ENCODE results near the gene IFNE.

The IFNE gene, protein sequence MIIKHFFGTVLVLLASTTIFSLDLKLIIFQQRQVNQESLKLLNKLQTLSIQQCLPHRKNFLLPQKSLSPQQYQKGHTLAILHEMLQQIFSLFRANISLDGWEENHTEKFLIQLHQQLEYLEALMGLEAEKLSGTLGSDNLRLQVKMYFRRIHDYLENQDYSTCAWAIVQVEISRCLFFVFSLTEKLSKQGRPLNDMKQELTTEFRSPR

DNA sequence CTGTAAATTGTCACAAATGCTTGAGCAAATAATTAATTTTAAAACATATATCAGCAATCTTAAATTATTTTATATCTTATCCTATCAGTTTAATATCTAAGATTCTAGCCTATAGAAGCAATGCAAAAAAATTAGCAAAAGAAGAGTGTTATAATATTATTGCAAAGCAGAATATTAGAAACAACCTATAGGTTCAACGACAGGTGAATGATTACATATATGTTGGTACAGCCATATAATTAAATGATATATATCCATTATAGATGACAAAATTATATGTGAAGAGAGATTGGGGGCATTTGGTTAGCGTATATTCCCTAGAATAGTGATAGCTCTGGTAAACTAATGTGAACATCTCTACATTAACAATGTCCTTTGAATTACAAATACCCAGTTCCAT, at the start of gene IFNE:
Gene IFNE, minus strand, starts transcription at position 101 of the 400 bp plus-strand sequence. CDS start 619 bp downstream, outside the sequence.
- no peak for DNase-seq

DNA sequence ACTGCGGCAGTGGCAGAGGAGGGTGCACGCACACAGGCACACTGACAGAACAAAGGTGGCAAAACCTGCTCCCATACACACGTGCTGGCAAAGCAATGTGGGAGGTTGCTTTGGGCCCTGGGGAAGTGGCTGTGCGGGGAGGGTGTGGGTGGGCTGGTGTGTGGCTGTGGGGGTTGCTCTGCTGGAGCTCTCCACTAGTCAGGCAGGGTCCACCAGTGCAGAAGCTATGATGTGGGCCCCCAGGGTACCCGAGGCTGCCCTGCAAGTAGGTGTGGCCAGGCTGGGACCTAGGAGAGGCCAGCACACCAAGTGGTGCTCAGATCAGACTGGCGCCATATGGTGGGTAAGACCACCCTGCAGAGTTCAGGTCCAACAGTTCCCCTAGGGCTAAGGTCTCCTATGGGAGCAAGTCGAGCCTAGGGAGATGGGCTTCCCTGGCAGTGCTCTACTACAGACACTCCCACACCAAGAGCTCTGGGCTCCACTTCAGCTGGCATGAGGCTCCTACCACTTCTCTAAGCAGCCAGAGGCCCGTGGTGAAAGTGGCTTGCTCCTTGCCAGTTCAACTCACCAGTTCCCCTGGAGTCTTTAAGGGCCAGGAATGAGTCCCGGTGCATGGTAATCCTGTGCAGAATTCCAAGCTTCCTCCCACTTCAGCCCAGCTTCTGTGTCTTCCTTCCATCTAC, 46.2 kb upstream of the IFNE start:
- DNase-seq = no peak

DNA sequence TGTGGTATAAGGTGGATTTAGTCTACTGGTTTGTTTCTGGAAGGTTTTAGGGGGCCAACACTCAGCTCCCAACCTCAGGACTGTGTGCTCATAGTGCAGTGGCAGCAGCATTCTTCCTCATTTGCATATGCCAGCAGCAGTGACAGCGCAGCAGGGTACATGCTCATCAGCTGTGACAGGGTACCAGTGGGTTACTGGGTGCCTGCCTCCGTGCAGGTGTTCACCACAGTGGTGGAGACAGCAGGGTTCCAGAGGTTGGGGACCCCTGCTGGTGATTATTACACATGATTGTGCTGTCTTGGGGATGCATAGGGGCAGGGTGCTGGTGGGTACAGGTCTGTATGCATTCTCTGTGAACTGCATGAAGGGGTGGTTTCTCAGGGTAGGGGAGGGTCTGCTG, 45.5 kb upstream of the IFNE start:
- DNase-seq = no peak

DNA sequence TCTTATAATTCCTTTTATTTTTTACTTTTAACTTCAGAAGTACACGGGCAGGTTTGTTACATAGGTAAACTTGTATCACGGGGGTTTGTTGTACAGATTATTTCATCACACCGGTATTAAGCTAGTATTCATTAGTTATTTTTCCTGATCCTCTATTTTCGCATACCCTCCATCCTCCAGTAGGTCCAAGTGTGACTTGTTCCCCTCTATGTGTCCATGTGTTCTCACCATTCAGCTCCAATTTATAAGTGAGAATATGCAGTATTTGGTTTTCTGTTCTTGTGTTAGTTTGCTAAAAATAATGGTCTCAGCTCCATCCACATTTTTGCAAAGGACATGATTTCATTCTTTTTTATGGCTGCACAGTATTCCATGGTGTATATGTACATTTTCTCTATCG, 43.1 kb upstream of the IFNE start:
- DNase-seq = no peak

DNA sequence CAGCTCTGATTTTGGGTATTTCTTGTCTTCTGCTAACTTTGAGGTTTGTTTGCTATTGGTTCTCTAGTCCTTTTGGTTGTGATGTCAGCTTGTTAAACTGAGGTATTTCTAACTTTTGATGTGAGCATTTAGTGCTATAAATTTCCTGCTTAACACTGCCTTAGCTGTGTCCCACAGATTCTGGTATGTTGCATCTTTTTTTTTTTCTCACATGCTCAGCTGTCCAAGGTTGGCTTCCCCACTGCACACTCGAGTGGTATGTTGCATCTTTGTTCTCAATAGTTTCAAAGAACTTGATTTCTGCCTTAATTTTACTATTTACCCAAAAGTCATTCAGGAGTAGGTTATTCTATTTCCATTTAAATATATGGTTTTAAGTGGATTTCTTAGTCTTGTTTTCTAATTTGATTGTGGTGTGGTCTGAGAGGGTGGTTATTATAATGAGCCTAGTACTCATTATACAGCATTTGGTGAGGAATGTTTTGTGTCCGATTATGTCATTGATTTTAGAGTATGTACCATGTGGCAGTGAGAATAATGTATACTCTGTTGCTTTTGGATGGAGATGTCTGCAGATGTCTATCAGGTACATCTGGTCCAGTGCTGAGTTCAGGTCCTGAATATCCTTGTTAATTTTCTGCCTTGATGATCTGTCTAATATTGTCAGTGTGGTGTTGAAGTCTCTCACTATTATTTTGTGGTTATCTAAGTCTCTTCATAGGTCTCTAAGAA, 42.2 kb upstream of the IFNE start:
- DNase-seq = no peak

DNA sequence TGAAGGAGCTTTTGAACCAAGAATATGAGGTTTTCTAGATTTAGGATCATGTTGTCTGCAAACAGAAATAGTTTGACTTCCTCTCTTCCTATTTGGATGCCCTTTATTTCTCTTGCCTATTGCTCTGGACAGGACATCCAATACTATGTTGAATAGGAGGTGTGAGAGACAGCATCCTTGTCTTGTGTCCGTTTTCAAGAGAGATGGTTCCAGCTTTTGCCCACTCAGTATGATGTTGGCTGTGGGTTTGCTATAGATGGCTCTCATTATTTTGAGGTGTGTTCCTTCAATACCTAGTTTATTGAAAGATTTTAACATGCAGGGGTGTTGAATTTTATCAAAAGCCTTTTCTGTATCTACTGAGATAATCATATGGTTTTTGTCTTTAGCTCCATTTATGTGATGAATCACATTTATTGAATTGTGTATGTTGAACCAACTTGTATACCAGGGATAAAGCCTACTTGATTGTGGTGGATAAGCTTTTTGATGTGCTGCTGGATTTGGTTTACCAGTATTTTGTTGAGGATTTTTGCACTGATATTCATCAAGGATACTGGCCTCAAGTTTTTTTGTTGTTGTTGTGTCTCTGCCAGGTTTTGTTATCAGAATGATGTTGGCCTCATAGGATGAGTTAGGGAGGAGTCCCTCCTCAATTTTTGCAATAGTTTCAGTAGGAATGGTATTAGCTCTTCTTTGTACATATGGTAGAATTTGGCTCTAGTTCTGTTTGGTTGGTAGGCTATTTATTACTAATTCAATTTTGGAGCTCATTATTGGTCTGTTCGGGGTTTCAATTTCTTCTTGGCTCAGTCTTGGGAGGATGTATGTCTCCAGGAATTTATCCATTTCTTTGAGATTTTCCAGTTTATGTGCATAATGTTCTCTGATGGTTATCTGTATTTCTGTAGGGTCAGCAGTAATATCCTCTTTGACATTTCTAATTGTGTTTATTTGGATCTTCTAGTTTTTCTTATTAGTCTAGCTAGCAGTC, 41.2 kb upstream of the IFNE start:
- DNase-seq = no peak

DNA sequence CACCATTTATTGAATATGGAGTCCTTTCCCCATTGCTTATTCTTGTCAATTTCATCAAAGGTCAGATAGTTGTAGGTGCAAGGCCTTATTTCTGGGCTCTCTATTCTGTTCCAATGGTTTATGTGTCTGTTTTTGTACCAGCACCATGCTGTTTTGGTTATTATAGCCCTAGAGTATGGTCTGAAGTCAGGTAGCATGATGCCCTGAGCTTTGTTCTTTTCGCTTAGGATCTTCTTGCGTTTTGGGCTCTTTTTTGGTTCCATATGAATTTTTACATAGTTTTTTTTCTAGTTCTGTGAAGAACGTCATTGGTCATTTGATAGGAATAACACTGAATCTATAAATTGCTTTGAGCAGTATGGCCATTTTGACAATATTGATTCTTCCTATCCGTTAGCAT, 40.2 kb upstream of the IFNE start:
- DNase-seq = no peak

DNA sequence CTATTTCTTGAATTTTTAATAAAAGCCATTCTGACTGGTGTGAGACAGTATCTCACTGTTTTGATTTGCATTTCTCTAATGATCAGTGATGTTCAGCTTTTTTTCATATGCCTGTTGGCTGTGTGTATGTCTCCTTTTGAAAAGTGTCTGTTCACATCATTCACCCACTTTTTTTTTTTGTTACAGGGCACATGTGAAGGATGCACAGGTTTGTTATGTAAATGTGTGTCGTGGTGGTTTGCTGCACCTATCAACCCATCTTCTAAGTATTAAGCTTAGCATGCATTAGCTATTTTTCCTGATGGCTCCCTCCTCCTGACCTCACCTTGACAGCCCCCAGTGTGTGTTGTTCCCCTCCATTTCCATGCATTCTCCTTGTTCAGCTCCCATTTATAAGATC, 39.3 kb upstream of the IFNE start:
- DNase-seq = no peak

DNA sequence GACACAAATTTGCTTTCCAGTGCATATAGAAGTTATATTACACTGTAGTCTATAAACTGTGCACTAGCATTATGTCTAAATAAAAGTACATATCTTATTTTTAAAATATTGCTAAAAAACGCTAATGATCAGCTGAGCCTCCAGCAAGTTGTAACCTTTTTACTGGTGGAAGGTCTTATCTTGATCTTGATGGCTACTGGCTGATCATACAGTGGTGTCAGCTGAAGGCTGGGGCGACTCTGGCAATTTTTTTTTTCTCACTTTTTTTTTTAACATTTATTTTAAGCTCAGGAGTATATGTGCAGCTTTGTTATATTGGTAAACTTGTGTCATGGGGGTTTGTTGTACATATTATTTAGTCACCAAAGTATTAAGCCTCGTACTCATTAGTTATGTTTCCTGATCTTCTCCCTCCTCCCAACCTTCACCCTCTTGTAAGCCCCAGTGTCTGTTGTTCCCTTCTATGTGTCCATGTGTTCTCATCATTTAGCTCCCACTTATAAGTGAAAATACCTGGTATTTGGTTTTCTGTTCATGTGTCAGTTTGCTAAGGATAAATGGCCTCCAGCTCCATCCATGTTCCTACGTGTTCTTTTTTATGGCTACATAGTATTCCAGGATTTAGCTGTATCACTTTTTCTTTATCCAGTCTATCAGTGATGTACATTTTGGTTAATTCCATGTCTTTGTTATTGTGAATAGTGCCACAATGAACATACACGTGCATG, 38.6 kb upstream of the IFNE start:
- no peak for DNase-seq

DNA sequence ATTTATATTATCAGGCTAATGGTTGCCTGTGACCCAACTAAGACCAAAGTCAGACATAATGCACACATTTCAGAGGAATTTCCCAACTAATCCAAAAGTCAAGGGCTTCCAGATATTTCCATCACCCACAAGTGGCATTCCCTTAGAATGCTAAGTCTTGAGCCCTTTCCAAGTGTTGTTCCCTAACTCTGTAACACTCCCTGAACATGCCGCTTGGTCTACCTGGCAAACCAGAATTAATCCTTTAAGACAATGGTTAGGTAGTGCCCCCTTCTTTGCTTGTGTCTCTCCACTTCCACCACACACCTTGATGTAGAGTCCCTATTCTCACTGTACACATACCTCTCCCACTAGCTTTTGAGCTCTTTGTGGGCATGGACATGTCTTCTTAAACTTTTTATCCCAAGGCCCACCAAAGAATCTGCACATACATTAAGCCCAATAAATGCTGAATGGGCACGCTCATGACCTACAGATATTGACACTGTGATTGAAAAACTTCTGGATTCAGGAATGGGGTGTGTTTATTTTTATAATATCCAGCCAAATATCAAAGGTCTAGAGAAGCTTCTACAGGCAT, 37.8 kb upstream of the IFNE start:
- no peak for DNase-seq

DNA sequence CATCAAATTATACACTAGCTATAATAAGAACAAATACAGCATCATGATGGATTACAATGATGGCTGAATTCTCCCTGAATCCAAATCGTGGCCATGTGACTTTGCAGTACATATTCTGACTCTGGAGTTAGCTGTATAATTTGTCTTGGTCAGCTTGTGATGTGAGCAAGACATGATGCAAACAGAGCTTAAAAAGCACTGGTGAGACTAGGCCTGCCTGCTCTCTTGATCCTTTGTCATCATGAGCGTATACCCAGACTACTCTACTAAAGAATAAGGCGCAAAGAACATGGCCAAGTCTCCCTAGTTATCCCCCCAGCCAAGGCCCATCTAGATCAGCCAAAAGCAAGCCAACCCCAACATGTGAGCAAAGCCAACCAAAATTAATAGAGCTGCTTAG, 34.7 kb upstream of the IFNE start:
- no peak for DNase-seq

DNA sequence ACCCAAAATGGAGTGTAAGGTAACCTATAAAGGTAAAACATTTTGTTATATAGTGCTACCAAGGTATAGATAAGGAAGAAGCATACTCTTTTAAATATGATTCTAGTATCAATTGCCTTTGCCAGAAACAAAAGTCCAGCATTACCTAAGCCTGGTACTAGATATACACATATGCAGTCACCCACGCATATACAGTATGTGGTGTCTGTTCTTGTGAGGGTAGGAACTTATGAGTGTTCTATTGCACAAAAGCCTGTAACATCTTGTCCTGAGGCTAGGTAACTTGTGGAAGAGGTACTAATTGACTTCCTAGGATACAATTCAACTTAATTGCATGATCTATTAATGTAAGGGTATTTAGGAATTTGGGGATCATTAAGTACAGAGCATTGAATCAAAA, 31.3 kb upstream of the IFNE start:
- no peak for DNase-seq

DNA sequence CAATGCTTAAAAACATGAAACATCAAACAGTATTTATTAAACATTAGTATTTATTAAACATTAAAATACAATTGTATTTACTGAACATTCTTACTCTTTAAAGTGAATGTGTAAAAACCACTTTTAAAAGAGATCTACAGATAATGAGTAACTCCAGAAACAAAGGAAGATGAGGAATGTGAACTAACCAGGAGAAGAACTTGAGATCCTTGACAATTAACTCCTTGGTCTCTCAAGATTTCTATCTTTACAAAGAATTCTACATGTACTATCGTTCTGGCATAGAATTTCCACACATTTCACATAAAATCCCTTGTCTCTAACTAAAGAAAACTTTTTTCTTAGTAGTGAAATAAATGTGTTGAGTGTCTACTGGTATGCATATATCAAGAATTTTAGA, 28.7 kb upstream of the IFNE start:
- no peak for DNase-seq

DNA sequence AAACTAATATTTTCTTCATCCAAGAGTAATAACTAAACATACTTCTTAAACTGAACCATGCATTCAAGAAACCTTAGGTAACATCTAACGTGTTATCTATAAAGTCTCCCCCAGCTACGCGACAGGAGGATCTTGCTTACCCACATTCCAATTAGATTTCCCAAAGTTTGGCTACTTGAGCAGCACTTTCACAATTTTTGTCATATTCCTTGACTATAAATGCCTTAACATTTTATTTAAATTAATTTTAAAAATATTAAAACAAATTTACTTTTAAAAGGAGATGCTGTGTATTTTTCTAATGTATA, 25.3 kb upstream of the IFNE start:
- no peak for DNase-seq

DNA sequence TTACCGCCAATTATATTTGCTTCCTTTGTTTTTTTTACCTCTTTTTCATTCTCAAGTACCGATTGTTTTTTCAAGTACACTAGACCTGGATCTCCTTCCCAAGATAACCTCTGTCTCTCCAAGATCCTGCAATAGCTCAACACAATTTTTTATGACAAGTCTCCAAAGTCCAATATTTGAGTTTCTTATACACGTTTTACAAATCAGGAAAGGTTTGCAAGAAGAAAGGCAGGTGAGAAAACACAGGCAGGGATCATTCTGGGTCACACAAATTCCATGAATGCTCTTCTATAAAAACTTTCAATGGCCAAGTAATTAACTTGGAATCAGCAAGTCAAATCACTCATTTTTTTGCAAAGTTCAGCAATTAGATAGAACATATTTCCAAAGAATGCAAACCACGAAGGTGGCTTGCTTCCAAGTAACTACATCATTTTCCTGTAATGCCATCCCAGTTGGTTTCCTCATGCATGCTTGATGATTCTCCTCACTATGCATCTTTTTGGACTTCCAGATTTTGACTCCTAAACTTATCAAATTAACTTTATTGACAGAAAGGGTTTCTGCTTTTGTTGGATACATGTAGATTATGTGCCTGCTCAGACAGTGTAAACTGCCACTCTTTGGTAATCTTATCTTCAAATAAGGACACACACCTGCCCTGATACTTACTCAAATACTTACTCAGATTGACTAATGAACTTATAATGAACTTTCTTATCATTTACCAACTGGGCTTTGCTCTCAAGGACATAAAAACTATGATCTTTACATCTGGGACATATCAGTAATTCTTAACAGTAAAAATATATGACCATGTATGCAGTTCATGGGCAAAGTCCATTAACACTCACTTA, 24.7 kb upstream of the IFNE start:
- peak; percentile 61 for DNase-seq

DNA sequence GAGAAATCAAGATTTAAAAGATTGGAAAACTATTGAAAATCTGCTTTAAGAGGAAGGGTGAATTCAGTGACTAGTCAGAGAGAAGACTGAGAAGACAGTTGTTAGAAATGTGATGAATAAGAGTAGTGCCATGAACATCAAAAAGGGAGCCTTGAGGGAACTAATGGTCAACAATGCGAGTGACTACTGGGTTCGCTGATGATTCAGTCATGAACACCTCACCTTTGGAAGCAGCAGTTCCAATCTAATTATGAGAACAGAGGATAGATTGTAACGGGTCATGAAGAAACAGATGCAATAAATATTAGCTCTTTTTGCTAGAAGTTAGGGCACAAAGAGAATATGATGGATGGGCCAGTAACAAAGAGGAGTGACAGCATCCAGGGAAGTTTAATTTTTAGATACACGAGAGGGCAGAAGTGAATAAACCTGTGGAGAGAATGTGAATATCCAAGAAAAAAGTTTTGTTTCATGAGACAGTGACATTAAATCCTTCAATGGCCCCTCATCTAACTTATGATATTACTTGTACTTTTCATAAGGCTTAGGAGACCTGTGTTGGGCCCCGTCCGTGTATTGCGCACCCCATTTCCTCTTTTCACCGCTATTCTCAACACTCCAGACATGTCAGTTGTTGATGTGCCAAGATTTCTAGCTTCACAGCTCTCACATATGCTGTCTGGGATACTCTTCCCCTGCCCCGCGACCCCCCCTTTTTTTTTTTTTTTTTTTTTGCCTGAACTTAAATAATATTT, 23.5 kb upstream of the IFNE start:
- no peak for DNase-seq

DNA sequence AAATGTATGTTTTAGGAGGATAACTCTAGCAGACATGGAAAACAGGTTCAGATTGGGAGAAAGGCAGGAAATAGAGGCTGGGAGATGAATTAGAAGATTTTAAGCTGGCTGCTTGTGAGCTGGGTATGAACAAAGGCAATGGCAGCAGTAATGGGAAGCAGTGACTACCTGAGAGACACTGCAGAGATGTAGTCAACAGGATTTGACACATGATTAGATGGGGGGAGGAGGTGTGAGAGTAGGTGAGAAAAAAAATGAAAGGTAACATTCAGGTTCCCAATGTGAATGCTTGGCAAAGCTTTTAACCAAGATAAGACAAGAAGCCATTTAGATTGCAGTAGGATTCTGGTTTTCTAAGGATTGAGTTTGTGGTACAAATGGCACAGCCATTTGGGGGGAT, 22.8 kb upstream of the IFNE start:
- DNase-seq = no peak

DNA sequence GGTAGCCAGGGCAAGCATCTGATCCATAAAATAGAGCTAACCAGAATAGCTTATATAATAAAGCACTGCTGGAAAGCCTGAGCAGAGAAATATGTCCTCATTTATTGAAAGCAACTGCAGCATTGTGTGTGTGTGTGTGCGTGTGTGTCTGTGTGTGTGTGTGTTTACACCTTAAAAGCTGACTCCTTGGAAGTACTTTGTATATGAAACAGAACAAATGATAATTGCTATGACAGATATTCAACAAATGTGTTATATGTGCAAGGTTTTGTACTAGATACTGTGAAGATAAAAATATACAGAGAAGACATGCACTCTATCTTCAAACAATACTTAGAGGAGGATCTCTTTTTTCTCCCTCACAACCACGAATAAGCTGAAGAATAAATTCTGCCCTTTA, 22.0 kb upstream of the IFNE start:
- no peak for DNase-seq

DNA sequence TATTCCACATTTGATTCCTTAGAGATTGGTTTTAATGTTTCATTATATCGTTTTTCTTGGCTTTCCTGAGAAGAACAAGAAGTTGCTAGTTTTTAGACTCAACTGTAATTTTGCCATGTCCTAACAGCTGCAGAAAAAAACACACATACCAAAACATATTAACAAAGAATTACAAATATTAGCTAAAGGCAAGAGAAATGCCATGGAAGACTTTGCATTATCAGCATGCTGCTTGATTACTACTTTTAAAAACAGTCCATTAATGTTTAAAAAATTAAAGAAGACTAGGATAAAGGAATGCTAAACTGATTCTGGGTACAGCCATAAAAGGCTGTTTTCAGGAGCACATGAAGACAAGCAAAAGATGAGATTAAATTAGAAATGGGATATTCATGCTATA, 20.5 kb upstream of the IFNE start:
- DNase-seq = no peak

DNA sequence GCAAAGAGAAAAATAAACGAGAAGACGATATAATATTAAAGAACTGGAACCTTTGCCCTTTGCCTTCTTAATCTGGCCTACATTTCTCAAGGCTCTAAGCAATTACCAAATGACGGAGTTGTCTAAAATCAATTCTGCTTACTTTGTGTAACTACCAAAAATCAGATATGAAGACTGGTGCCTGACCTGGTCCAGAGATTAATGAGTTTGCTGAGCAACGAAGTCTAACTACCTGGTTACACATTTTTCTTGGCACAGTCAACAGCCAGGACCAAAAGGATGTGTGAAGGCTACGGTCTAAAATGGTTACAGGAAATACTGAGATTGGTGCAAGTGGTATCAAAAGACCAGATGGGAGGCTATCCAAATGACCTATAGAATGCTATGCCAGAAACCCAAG, 17.8 kb upstream of the IFNE start:
- DNase-seq = no peak

DNA sequence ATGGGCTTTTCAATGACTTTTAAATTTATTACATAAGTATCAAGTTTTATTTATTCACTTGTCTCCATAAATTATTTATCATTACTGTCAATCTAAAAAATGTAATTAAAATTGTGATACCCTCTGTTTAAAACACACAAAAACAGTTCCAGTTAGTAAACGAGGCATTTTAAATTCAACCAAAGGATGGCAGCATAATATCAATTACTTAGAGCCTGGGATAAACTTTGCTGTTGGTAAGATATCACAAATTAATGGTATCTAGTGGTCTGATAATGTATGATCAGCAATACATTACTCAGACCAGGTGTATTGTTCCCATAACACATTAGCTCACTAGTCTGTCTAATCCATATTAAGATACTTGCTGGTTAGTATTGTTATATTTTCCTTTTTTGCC, 9.6 kb upstream of the IFNE start:
- no peak for DNase-seq

Measured in NCI-H1048 (cell line).